Neural cell (in vitro differentiated cells): Measurements from ENCODE around the gene LRGUK. TPM values are rescaled to one million over a fixed set of nuclear protein-coding genes. Genes with fewer than 3 reads are reported as not detected.

Source experiments
- H2AFZ ChIP-seq: fragments of 200-600, 300-800 bp; sonication (generic), shearing (Covaris generic); 2 replicates; pipeline ENCODE4 v1.6.0; 2014; ENCODE audit warnings: low read depth, mild to moderate bottlenecking, antibody characterized with exemption, low read length, moderate library complexity
- H3F3A ChIP-seq: fragments of 200-600 bp; shearing (Covaris generic); 2 replicates; pipeline ENCODE4 v1.6.1; 2016; ENCODE audit warnings: mild to moderate bottlenecking, moderate library complexity, mixed read lengths, antibody characterized with exemption, low read length; ENCODE audit not compliant: insufficient read depth, poor library complexity, severe bottlenecking
- H3K27ac ChIP-seq: fragments of 200-600, 300-800 bp; sonication (generic), shearing (Covaris generic); 2 replicates; pipeline ENCODE4 v1.5.1; 2014; ENCODE audit warnings: mild to moderate bottlenecking, low read length, moderate library complexity
- H3K27me3 ChIP-seq: fragments of 300-800, 200-600 bp; sonication (generic), shearing (Covaris generic); 2 replicates; pipeline ENCODE4 v1.6.0; 2014; ENCODE audit warnings: mild to moderate bottlenecking, low read depth, low read length, moderate library complexity; ENCODE audit not compliant: insufficient read depth
- H3K36me3 ChIP-seq: fragments of 300-800, 200-600 bp; sonication (generic), shearing (Covaris generic); 2 replicates; pipeline ENCODE4 v1.5.1; 2014; ENCODE audit warnings: mild to moderate bottlenecking, antibody characterized with exemption, low read length, moderate library complexity; ENCODE audit not compliant: insufficient read depth
- H3K4me2 ChIP-seq: fragments of 300-800, 200-600 bp; sonication (generic), shearing (Covaris generic); 2 replicates; pipeline ENCODE4 v1.6.0; 2014; ENCODE audit warnings: mild to moderate bottlenecking, low read length
- H3K4me3 ChIP-seq: fragments of 300-800, 200-600 bp; sonication (generic), shearing (Covaris generic); 2 replicates; pipeline ENCODE4 v1.5.1; 2014; ENCODE audit warnings: mild to moderate bottlenecking, low read length, moderate library complexity
- H3K79me2 ChIP-seq: fragments of 200-600 bp; shearing (Covaris generic); replicated peaks from 2 replicates; pipeline ENCODE4 v1.6.0; 2014; ENCODE audit warnings: mild to moderate bottlenecking, low read length, moderate library complexity; ENCODE audit not compliant: insufficient read depth
- H3K9ac ChIP-seq: fragments of 300-800, 200-600 bp; sonication (generic), shearing (Covaris generic); 2 replicates; pipeline ENCODE4 v1.6.1; 2016; ENCODE audit warnings: mild to moderate bottlenecking, low read length, mixed read lengths
- H3K9me2 ChIP-seq: fragments of 200-600 bp; shearing (Covaris generic); 2 replicates; pipeline ENCODE4 v1.6.1; 2016; ENCODE audit warnings: mild to moderate bottlenecking, low read length, mixed read lengths; ENCODE audit not compliant: insufficient read depth
- H3K9me3 ChIP-seq: fragments of 200-600, 300-800 bp; sonication (generic), shearing (Covaris generic); 2 replicates; pipeline ENCODE4 v1.6.1; 2016; ENCODE audit warnings: mild to moderate bottlenecking, mixed run types, low read length, moderate library complexity, mixed read lengths
- H4K20me1 ChIP-seq: fragments of 200-600 bp; shearing (Covaris generic); 2 replicates; pipeline ENCODE4 v1.6.1; 2016; ENCODE audit warnings: mild to moderate bottlenecking, mixed run types; ENCODE audit not compliant: insufficient read depth
- EP300 ChIP-seq: fragments of 450-650 bp; conservative IDR thresholded peaks from 2 replicates; pipeline ENCODE4 v1.6.1; 2014; ENCODE audit warnings: antibody characterized with exemption, mild to moderate bottlenecking, moderate library complexity; ENCODE audit not compliant: poor library complexity, severe bottlenecking
- EZH2 ChIP-seq: fragments of 200-600, 300-800 bp; shearing (Covaris generic), sonication (generic); IDR thresholded peaks from 2 replicates; pipeline ENCODE4 v1.6.1; 2014; ENCODE audit warnings: antibody characterized with exemption, low read length, borderline replicate concordance, mild to moderate bottlenecking; ENCODE audit not compliant: insufficient read depth, poor library complexity, severe bottlenecking
- MXI1 ChIP-seq: fragments of 450-650 bp; conservative IDR thresholded peaks from 2 replicates; pipeline ENCODE4 v1.6.1; 2014; ENCODE audit warnings: antibody characterized with exemption, mild to moderate bottlenecking; ENCODE audit not compliant: poor library complexity, severe bottlenecking
- POLR2AphosphoS5 ChIP-seq: IDR thresholded peaks from 2 replicates; pipeline ENCODE4 v1.6.1; 2012
- RAD21 ChIP-seq: fragments of 450-650 bp; conservative IDR thresholded peaks from 2 replicates; pipeline ENCODE4 v1.6.1; 2014; ENCODE audit warnings: antibody characterized with exemption, mild to moderate bottlenecking, moderate library complexity
- SMC3 ChIP-seq: fragments of 450-650 bp; conservative IDR thresholded peaks from 2 replicates; pipeline ENCODE4 v1.6.1; 2014; ENCODE audit warnings: antibody characterized with exemption, mild to moderate bottlenecking, moderate library complexity; ENCODE audit not compliant: poor library complexity
- TAF1 ChIP-seq: IDR thresholded peaks from 2 replicates; pipeline ENCODE4 v1.6.1; 2012; ENCODE audit warnings: low read depth
- polyA plus RNA-seq: library from polyadenylated mRNA; depleted of rRNA; stranded (reverse); fragments of >200 nt; gene quantifications from 2 replicates; pipeline ENCODE4 v1.2.3, GENCODE V29; 2014
- TF ChIP-seq, protein P1 (sequence below): fragments of 450-650 bp; IDR thresholded peaks from 2 replicates; pipeline ENCODE4 v1.5.1; 2014; ENCODE audit warnings: antibody characterized with exemption, mild to moderate bottlenecking, moderate library complexity; ENCODE audit not compliant: poor library complexity, severe bottlenecking
- TF ChIP-seq, protein P2 (sequence below): IDR thresholded peaks from 2 replicates; pipeline ENCODE4 v1.6.1; 2012; ENCODE audit warnings: borderline replicate concordance

Gene LRGUK
- polyA plus RNA-seq, 1 donor from 2014 or later = 4.9 TPM

DNA sequence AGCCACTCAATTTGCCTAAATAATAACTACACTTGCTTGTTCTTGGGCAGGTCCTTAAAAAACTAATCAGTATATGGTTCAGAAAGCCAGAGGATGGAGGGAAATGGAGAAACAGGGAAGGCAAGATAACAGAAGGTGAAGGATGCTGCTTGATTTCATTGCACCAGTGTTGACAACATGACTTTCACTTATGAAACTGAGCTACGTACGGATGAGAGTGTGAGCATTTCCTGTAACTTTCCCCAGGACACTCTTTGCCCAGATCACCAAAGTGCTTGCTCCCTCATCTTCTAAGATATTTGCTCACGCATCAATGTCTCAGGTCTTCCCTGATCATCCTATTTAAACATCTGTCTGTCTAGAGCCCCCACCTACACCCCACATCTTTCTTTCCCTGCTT lies 152.2 kb downstream of the LRGUK start:
- H3K4me2 ChIP-seq = no peak overlapping the region
- peaks cover 3% of the 10 kb centered on the region for H3F3A ChIP-seq
- no peaks in the 10 kb centered on the region for H3K9me2 ChIP-seq
- H3K36me3 ChIP-seq = no peaks in the 10 kb centered on the region
- TF ChIP-seq SMC3 (no peak), EZH2 (no peak), POLR2AphosphoS5 (no peak), RAD21 (no peak), EP300 (no peak), MXI1 (no peak)
- TF ChIP-seq, protein P1, sequence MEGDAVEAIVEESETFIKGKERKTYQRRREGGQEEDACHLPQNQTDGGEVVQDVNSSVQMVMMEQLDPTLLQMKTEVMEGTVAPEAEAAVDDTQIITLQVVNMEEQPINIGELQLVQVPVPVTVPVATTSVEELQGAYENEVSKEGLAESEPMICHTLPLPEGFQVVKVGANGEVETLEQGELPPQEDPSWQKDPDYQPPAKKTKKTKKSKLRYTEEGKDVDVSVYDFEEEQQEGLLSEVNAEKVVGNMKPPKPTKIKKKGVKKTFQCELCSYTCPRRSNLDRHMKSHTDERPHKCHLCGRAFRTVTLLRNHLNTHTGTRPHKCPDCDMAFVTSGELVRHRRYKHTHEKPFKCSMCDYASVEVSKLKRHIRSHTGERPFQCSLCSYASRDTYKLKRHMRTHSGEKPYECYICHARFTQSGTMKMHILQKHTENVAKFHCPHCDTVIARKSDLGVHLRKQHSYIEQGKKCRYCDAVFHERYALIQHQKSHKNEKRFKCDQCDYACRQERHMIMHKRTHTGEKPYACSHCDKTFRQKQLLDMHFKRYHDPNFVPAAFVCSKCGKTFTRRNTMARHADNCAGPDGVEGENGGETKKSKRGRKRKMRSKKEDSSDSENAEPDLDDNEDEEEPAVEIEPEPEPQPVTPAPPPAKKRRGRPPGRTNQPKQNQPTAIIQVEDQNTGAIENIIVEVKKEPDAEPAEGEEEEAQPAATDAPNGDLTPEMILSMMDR = no peak
- H3K27me3 ChIP-seq = no peaks in the 10 kb centered on the region
- H3K79me2 ChIP-seq = no peaks in the 10 kb centered on the region
- H3K9ac ChIP-seq = no peak overlapping the region
- no peak overlapping the region for H3K4me3 ChIP-seq
- H3K9me3 ChIP-seq = no peaks in the 10 kb centered on the region
- H3K27ac ChIP-seq = no peak overlapping the region
- H4K20me1 ChIP-seq = no peaks in the 10 kb centered on the region
- H2AFZ ChIP-seq = no peak overlapping the region

DNA sequence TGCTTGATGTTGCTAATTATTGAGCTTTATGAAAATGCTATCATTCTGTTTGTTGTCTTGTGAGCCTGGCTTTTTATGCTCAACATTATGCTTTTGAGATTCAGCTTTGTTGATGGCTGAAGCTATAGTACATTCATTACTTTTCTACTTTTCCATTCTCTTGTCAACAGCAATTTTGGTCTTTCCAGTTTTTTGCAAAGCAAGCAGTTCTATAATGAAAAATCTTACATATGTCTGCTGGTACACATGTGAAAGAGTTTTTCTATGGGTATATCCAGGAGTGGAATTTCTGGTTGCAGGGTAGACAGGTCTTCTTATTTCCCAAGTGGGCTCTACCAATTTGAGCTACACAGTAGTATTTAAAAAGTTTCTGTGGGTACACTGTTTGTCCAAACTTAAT lies 152.8 kb downstream of the LRGUK start:
- H3K9me2 ChIP-seq = no peaks in the 10 kb centered on the region
- peak overlapping the region; percentile 15 for H3K4me3 ChIP-seq
- no peak overlapping the region for H2AFZ ChIP-seq
- H4K20me1 ChIP-seq = no peaks in the 10 kb centered on the region
- H3K4me2 ChIP-seq = no peak overlapping the region
- H3K36me3 ChIP-seq = no peaks in the 10 kb centered on the region
- no peaks in the 10 kb centered on the region for H3K9me3 ChIP-seq
- no peaks in the 10 kb centered on the region for H3K79me2 ChIP-seq
- no peaks in the 10 kb centered on the region for H3K27me3 ChIP-seq
- H3K9ac ChIP-seq = no peak overlapping the region
- peaks cover 3% of the 10 kb centered on the region for H3F3A ChIP-seq
- peak overlapping the region; percentile 72 for H3K27ac ChIP-seq
- TF ChIP-seq TAF1 (no peak), EP300 (no peak), RAD21 (no peak), POLR2AphosphoS5 (no peak)
- TF ChIP-seq, protein P2, sequence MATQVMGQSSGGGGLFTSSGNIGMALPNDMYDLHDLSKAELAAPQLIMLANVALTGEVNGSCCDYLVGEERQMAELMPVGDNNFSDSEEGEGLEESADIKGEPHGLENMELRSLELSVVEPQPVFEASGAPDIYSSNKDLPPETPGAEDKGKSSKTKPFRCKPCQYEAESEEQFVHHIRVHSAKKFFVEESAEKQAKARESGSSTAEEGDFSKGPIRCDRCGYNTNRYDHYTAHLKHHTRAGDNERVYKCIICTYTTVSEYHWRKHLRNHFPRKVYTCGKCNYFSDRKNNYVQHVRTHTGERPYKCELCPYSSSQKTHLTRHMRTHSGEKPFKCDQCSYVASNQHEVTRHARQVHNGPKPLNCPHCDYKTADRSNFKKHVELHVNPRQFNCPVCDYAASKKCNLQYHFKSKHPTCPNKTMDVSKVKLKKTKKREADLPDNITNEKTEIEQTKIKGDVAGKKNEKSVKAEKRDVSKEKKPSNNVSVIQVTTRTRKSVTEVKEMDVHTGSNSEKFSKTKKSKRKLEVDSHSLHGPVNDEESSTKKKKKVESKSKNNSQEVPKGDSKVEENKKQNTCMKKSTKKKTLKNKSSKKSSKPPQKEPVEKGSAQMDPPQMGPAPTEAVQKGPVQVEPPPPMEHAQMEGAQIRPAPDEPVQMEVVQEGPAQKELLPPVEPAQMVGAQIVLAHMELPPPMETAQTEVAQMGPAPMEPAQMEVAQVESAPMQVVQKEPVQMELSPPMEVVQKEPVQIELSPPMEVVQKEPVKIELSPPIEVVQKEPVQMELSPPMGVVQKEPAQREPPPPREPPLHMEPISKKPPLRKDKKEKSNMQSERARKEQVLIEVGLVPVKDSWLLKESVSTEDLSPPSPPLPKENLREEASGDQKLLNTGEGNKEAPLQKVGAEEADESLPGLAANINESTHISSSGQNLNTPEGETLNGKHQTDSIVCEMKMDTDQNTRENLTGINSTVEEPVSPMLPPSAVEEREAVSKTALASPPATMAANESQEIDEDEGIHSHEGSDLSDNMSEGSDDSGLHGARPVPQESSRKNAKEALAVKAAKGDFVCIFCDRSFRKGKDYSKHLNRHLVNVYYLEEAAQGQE = no peak

DNA sequence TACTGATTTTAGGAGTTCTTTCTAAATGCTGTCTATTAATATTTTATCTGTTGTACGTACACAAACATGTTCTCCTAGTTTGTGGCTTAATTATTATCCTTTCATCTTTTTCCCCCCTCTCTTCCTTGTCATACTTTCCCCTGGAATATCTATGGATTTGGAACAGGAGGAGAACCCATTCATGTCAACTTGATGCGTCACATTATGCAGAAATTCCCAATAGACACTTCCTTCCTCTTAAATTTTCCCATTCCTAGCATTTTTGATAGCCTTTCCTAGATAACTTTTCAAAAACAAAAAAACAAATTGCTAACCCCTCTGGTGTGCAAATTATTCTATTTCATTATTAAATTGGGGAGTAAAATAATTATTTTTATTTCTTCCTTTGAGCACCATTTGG lies 153.4 kb downstream of the LRGUK start:
- peaks cover 3% of the 10 kb centered on the region for H3F3A ChIP-seq
- H3K4me2 ChIP-seq = no peak overlapping the region
- no peak overlapping the region for H2AFZ ChIP-seq
- H3K36me3 ChIP-seq = no peaks in the 10 kb centered on the region
- H3K27ac ChIP-seq = peak overlapping the region; percentile 72
- no peaks in the 10 kb centered on the region for H3K79me2 ChIP-seq
- H4K20me1 ChIP-seq = no peaks in the 10 kb centered on the region
- no peaks in the 10 kb centered on the region for H3K27me3 ChIP-seq
- no peaks in the 10 kb centered on the region for H3K9me2 ChIP-seq
- no peaks in the 10 kb centered on the region for H3K9me3 ChIP-seq
- peak overlapping the region; percentile 15 for H3K4me3 ChIP-seq
- TF ChIP-seq TAF1 (no peak), SMC3 (no peak), RAD21 (no peak)
- TF ChIP-seq, protein P2 = peak; percentile 98
- no peak overlapping the region for H3K9ac ChIP-seq
